ENCODE measurements around the gene IRF2.
"Not testable (repeated sequence)": the region's sequence is repeated elsewhere in the genome, so short reads cannot be mapped to it uniquely, and the experiment has no call there.

Gene IRF2

GRCh38 chr4:184389978-184390900 lies 84.1 kb downstream of the IRF2 start:
- DNase-seq (ENCODE audit: low read depth, low spot score), result peak; percentile 58

GRCh38 chr4:184388106-184388505 lies 86.2 kb downstream of the IRF2 start:
- no peak for DNase-seq (ENCODE audit: low read depth, low spot score)

GRCh38 chr4:184387351-184387750 lies 87.0 kb downstream of the IRF2 start:
- no peak for DNase-seq (ENCODE audit: low read depth, low spot score)

GRCh38 chr4:184386271-184386781 lies 88.0 kb downstream of the IRF2 start:
- peak; percentile 28 for DNase-seq (ENCODE audit: low read depth, low spot score)

- no peak for DNase-seq (ENCODE audit: low read depth, low spot score)
These were observed 88.6 kb downstream of the IRF2 start for GRCh38 chr4:184385705-184386141.

GRCh38 chr4:184384810-184385557 lies 89.4 kb downstream of the IRF2 start:
- DNase-seq (ENCODE audit: low read depth, low spot score), result no peak

DNA sequence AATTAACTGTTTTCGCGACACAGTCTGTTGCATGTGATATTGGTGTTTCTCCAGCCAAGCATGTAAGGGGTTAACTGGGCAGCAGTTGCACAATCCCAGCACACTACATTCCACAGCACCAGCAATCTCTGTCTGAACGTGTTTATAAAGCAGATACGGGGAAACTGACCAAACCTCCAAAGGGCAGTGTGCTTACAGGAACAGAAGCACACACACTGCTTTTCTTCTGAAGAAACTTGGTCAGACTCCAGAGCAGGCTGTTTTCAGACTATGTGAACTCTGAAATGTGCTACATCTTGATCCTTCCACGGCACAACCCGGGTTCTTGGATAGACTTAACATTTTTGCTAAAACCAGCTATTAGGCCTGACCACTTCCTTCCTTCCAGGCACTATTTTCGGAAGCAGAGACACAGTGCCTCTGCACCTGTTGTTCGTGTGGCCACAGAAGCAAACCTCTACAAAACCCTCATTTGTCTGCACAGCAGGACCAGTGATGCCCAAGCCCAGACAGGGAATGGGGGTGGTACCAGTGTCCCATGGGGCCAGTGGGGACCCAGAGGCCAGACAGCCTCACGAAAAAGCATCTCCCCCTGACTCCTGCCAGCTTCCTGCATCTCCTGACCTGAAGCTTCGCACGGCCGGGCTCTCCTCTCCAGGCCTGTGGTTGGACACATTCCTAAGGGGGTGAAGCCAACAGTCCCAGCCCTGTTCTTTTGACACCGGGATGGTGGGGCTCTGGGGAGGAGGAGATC lies 90.1 kb downstream of the IRF2 start:
- peak; percentile 24 for DNase-seq (ENCODE audit: low read depth, low spot score)

- no peak for DNase-seq (ENCODE audit: low read depth, low spot score)
These were observed 90.8 kb downstream of the IRF2 start for GRCh38 chr4:184383497-184384055.

DNA sequence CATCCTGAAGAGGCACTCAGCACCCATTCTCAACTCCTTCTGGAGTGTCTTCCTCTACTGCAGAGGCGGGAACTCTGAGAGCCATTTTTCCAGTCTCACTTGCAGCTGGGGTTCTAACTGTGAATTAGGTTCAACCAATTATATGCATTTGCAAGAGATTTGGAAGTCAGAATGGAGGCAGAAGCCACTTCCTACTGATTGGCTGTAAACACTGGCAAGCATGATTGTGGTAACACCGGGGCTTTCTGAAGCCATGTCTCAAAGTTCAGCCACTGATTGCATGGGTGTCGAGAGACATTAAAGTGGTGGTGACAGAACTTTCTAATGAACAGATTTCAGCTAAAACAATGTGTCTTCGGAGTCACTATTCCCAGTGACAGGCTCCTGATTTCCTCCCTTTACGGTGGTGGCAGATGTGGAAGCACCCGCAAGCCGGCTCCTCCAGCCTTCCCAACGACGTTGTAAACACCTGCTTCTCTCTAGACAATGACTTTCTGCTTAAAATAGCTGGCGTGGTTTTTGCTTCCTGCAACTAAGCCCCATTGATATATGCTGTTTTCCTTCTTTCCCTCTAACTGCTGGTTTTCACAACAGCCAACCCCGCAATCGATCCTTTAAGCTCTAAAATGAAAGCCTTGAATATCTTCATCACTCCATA lies 92.0 kb downstream of the IRF2 start:
- no peak for DNase-seq (ENCODE audit: low read depth, low spot score)

DNA sequence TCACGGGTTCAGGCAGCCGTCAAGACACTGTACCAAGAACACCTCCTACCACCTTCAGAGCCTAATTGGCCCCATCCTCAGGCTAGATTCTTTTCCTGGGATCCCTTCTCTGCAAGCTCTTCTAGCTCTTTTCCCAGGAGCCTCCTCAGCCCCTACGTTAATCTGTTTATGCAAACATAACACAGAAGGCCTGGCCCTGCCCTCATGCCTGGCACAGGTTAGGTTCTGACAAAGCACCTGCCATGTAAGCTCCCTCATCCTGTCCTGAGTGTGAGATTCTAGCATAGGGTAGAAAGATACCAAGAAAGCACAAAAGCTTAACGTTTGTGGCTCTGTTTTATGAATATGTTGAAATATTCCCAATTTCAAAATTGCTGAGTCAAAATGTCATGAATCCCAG lies 93.6 kb downstream of the IRF2 start:
- DNase-seq (ENCODE audit: low read depth, low spot score), result no peak

- DNase-seq (ENCODE audit: low read depth, low spot score), result not testable (repeated sequence)
These were observed 94.1 kb downstream of the IRF2 start for GRCh38 chr4:184380214-184380613.

DNA sequence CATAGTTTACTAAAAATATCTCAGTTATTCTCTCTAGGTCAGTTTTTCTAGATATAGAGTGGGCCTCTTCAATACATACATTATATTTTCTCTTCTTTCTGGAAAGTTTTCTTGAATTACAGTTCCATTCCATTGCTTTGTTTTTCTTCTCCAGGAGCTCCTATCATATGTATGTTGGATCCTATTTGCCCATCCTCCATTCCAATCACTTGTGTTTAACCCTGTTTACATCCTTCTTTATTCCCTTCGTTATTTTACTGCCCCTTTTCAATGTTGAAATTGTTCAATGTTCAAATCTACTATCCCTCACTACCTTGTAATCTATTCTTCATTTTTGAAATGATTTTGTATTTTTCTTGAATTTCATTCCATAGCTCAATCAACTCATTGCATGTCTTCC lies 97.4 kb downstream of the IRF2 start:
- no peak for DNase-seq (ENCODE audit: low read depth, low spot score)

- DNase-seq (ENCODE audit: low read depth, low spot score), result no peak
These were observed 98.1 kb downstream of the IRF2 start for GRCh38 chr4:184376126-184376838.

GRCh38 chr4:184375623-184376022 lies 98.7 kb downstream of the IRF2 start:
- DNase-seq (ENCODE audit: low read depth, low spot score), result not testable (repeated sequence)

- no peak for DNase-seq (ENCODE audit: low read depth, low spot score)
These were observed 99.3 kb downstream of the IRF2 start for GRCh38 chr4:184375027-184375426.

DNA sequence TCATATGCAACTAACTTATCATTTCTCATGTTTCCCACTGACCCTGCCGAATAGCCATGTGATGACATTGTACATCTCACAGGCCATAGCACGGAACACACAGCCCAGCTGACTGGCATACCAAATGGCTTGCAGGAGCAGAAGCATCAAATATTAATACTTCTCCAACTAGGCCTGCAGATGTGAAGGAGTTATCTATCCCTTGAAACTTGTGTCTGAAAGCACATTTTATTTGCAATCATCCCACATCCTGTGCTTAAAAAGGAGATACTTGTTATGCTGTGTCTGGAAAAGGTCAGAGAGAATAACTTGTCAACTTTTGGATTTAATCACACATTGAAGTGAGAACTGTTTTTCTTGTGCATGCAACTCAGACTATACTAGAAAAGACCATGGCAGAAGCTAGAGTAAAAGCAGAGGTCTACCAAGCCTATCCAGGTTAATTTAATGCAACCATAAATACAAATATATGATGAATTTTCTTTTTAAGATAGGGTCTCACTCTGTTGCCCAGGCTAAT lies 100.4 kb downstream of the IRF2 start:
- DNase-seq (ENCODE audit: low read depth, low spot score), result no peak

- DNase-seq (ENCODE audit: low read depth, low spot score), result no peak
These were observed 103.0 kb downstream of the IRF2 start for GRCh38 chr4:184371390-184371787.

- DNase-seq (ENCODE audit: low read depth, low spot score), result no peak
These were observed 103.5 kb downstream of the IRF2 start for GRCh38 chr4:184370711-184371389.

- no peak for DNase-seq (ENCODE audit: low read depth, low spot score)
These were observed 104.5 kb downstream of the IRF2 start for GRCh38 chr4:184369871-184370270.
